Tibial nerve (tissue), 4 donors: ENCODE data around the gene KCNIP3. TPM values are rescaled to one million over a fixed set of nuclear protein-coding genes. Genes with fewer than 3 reads are reported as not detected.

ENCODE experiments used
- DNase-seq, 2 donors: peaks; one replicate each; pipeline ENCODE4 v3.0.0-alpha.2; 2019; ENCODE audit warnings: low spot score in 2 of 2
- H3K27ac ChIP-seq, 4 donors: fragments of 200-600 bp; sonication (generic) in 3 of 4; one replicate each; pipeline ENCODE4 v1.5.1; 2017 to 2019; ENCODE audit warnings: mild to moderate bottlenecking in 1 of 4
- H3K27me3 ChIP-seq, 2 donors: fragments of 200-600 bp; sonication (generic) in 1 of 2; one replicate each; pipeline versions ENCODE4 v1.5.1 to v1.6.0; 2017 to 2019
- H3K36me3 ChIP-seq, 3 donors: fragments of 200-600 bp; sonication (generic); one replicate each; pipeline ENCODE4 v1.5.1; 2018 to 2019
- H3K4me1 ChIP-seq, 4 donors: fragments of 200-600 bp; sonication (generic) in 3 of 4; one replicate each; pipeline ENCODE4 v1.5.1; 2017 to 2019
- H3K4me3 ChIP-seq, 4 donors: fragments of 200-600 bp; sonication (generic) in 3 of 4; one replicate each; pipeline ENCODE4 v1.5.1; 2017 to 2019; ENCODE audit warnings: mild to moderate bottlenecking in 1 of 4, moderate library complexity in 1 of 4
- H3K9me3 ChIP-seq, 4 donors: fragments of 200-600 bp; sonication (generic) in 3 of 4; one replicate each; pipeline ENCODE4 v1.5.1; 2017 to 2019
- EP300 ChIP-seq, 2 donors: sonication (generic); formaldehyde crosslinking; IDR thresholded peaks; one replicate each; pipeline ENCODE4 v1.6.1; 2017; ENCODE audit warnings: antibody characterized with exemption in 2 of 2, mild to moderate bottlenecking in 1 of 2
- POLR2A ChIP-seq, 2 donors: fragments of 450-650 bp; IDR thresholded peaks; one replicate each; pipeline ENCODE4 v1.6.1; 2017; ENCODE audit warnings: antibody characterized with exemption in 2 of 2, mild to moderate bottlenecking in 2 of 2, moderate library complexity in 2 of 2
- WGBS, 2 donors: methylation state at CpG; one replicate each; pipeline ENCODE4 v1.1.5; 2018; 5-methylcytosine and 5-hydroxymethylcytosine counted together
- total RNA-seq, 4 donors: library from RNA; depleted of rRNA; stranded (reverse); fragments of >200 nt; gene quantifications; one replicate each; pipeline ENCODE4 v1.1.0, GENCODE V29; 2016
- TF ChIP-seq, protein P1 (sequence below), 5 experiments: fragments of 200-600 bp in 3 of 5; fragments of 450-650 bp in 2 of 5; sonication (generic) in 3 of 5; IDR thresholded peaks; one replicate each; pipeline ENCODE4 v1.5.1; 2016 to 2019; ENCODE audit warnings: antibody characterized with exemption in 5 of 5, mild to moderate bottlenecking in 3 of 5, moderate library complexity in 2 of 5

KCNIP3 gene
- total RNA-seq, 4 donors from 2014 or later = 35.1 to 90.8 (median 50.2) TPM

DNA sequence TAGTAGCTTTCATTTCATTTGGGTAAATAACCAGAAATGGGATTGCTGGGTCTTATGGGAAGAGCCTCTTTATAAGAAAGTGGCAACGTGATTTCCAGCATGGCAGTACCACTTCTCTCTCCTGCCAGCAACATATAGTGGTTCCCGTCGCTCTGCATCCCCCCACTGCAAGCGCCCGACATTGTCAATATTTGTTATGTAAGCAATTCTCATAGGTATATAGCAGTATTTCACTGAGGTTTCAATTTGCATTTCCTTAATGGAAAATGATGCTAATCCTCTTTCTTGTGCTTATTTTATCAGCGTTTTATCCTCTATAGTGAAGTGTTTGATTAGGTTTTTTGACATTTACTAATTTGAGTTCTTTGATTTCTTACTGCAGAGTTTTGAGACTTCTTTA lies 69.4 kb downstream of the KCNIP3 start:
- H3K4me3 ChIP-seq = no peak overlapping the region
- no peak overlapping the region for H3K27ac ChIP-seq
- TF ChIP-seq POLR2A (IDR thresholded peaks at IDR 0.05) (no peak), EP300 (IDR thresholded peaks at IDR 0.05) (no peak)
- TF ChIP-seq, protein P1, sequence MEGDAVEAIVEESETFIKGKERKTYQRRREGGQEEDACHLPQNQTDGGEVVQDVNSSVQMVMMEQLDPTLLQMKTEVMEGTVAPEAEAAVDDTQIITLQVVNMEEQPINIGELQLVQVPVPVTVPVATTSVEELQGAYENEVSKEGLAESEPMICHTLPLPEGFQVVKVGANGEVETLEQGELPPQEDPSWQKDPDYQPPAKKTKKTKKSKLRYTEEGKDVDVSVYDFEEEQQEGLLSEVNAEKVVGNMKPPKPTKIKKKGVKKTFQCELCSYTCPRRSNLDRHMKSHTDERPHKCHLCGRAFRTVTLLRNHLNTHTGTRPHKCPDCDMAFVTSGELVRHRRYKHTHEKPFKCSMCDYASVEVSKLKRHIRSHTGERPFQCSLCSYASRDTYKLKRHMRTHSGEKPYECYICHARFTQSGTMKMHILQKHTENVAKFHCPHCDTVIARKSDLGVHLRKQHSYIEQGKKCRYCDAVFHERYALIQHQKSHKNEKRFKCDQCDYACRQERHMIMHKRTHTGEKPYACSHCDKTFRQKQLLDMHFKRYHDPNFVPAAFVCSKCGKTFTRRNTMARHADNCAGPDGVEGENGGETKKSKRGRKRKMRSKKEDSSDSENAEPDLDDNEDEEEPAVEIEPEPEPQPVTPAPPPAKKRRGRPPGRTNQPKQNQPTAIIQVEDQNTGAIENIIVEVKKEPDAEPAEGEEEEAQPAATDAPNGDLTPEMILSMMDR (IDR thresholded peaks at IDR 0.05) = no peak
- 82 to 88% methylated on average over 6 of the region's 6 CpGs for WGBS, 2 donors
- H3K27me3 ChIP-seq = no peaks in the 10 kb centered on the region
- H3K4me1 ChIP-seq = no peaks in the 10 kb centered on the region
- H3K9me3 ChIP-seq = peaks cover 0 to 2% (median 0%) of the 10 kb centered on the region in 4 donors
- H3K36me3 ChIP-seq = no peaks in the 10 kb centered on the region
- DNase-seq = no peak

- peaks cover 0 to 19% (median 0%) of the 10 kb centered on the region in 3 donors for H3K36me3 ChIP-seq
- H3K4me1 ChIP-seq = no peaks in the 10 kb centered on the region
- H3K4me3 ChIP-seq = no peak overlapping the region
- no peaks in the 10 kb centered on the region for H3K27me3 ChIP-seq
- DNase-seq = peak in 1 of 2 donors; percentile 1
- H3K9me3 ChIP-seq = peaks cover 0 to 2% (median 0%) of the 10 kb centered on the region in 4 donors
- H3K27ac ChIP-seq = no peak overlapping the region
- TF ChIP-seq POLR2A (IDR thresholded peaks at IDR 0.05) (no peak), EP300 (IDR thresholded peaks at IDR 0.05) (no peak)
- TF ChIP-seq, protein P1 (IDR thresholded peaks at IDR 0.05) = no peak
- 95% methylated on average over 8 of the region's 8 CpGs for WGBS, 2 donors
Observed at GRCh38 chr2:95372216-95372829, 75.2 kb downstream of the KCNIP3 start.

- 88 to 90% methylated on average over 8 of the region's 8 CpGs for WGBS, 2 donors
- Histone ChIP-seq H3K4me1 (no peaks in the 10 kb centered on the region), H3K9me3 (peaks cover 0 to 2% (median 0%) of the 10 kb centered on the region in 4 donors), H3K27me3 (no peaks in the 10 kb centered on the region), H3K4me3 (no peak overlapping the region), H3K36me3 (peaks cover 0 to 24% (median 0%) of the 10 kb centered on the region in 3 donors), H3K27ac (no peak overlapping the region)
- TF ChIP-seq, protein P1 (IDR thresholded peaks at IDR 0.05) = no peak
- TF ChIP-seq POLR2A (IDR thresholded peaks at IDR 0.05) (no peak), EP300 (IDR thresholded peaks at IDR 0.05) (no peak)
- no peak for DNase-seq
Observed at GRCh38 chr2:95372845-95373244, 75.7 kb downstream of the KCNIP3 start.

DNA sequence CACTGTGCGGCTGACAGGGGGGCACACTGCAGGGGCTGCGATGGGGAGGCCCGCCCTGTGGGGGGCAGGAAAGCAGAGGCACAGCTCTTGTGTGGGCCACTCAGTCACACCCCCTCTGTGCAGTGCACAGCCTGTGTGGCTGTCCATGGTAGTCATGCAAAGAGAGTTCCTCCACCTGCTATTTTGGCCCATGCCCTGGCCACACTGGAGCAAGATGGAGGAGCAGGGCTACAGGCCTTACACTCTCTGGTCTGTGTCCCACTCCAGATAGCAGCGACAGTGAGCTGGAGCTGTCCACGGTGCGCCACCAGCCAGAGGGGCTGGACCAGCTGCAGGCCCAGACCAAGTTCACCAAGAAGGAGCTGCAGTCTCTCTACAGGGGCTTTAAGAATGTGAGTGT lies 76.9 kb downstream of the KCNIP3 start:
- peak in 1 of 2 donors; percentile 4 for DNase-seq
- no peak overlapping the region for H3K4me3 ChIP-seq
- WGBS, 2 donors = 91 to 98% methylated on average over 6 of the region's 6 CpGs

GRCh38 chr2:95374451-95374920 lies 77.3 kb downstream of the KCNIP3 start:
- Histone ChIP-seq H3K4me1 (no peaks in the 10 kb centered on the region), H3K27ac (no peak overlapping the region), H3K36me3 (peaks cover 0 to 29% (median 0%) of the 10 kb centered on the region in 3 donors), H3K27me3 (no peaks in the 10 kb centered on the region), H3K9me3 (peaks cover 0 to 2% (median 0%) of the 10 kb centered on the region in 4 donors), H3K4me3 (no peak overlapping the region)
- DNase-seq = peak in 1 of 2 donors; percentile 3
- WGBS, 2 donors = 87 to 92% methylated on average over 9 to 10 of the region's 11 CpGs
- TF ChIP-seq EP300 (IDR thresholded peaks at IDR 0.05) = no peak
- no peak for TF ChIP-seq POLR2A (IDR thresholded peaks at IDR 0.05)
- TF ChIP-seq, protein P1 (IDR thresholded peaks at IDR 0.05) = no peak

More for the DNA sequence above, 76.9 kb downstream of the KCNIP3 start:
- no peaks in the 10 kb centered on the region for H3K4me1 ChIP-seq
- TF ChIP-seq POLR2A (IDR thresholded peaks at IDR 0.05) (no peak), EP300 (IDR thresholded peaks at IDR 0.05) (no peak)
- TF ChIP-seq, protein P1 (IDR thresholded peaks at IDR 0.05) = no peak
- peaks cover 0 to 29% (median 0%) of the 10 kb centered on the region in 3 donors for H3K36me3 ChIP-seq
- no peaks in the 10 kb centered on the region for H3K27me3 ChIP-seq
- peaks cover 0 to 2% (median 0%) of the 10 kb centered on the region in 4 donors for H3K9me3 ChIP-seq
- H3K27ac ChIP-seq = no peak overlapping the region
